Fibroblast of peridontal ligament (primary cell): ENCODE results near the gene MPP7.
"Not testable (repeated sequence)": the region's sequence is repeated elsewhere in the genome, so short reads cannot be mapped to it uniquely, and the experiment has no call there.

ENCODE experiments used
- DNase-seq: peaks from one replicate; pipeline ENCODE4 v3.0.0-alpha.2; 2010; ENCODE audit errors: extremely low read depth

Gene MPP7

DNA sequence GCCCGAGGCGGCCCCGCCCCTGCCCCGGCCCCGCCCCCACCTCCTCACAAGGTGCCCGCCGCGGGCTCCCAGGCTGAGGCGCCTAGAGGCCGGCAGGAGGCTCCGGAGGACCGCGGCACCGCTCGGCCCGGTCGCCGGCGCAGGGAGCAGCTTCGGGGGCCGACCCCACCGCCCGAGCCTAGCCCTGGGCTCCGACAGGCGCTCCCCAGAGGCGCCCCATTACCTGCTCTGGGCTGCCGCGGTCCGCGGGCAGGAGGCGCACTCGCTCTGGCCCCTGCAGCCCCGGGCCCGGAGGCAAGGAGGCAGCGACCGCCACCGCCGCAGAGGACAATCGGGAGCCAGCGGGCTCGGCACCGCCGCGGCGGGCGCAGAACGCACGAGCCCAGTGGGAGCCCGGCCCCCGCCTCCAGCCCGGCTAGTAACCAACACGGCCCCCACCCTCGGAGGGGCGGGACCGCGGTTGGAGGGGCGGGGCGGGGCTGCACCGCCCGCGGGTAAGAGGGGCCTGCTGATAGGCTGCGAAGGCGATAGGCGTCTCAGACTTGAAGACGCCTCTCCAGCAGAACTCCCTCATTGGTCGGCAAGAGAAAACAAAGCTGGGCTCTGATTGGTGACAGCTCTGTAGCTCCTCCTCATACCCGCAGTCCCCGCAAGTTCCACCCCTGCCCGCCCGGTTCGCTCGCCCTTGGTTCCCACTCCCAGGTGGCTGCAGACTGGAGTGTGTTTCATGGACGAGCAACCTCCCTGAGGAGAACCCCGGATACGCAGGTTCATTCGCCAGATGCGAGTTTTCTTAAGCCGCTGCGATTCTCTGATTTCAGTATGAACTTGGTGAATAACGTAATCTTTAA is at the start of gene MPP7:
MPP7 (minus strand) TSS at position 427 of the 851 bp plus-strand sequence. CDS start 64,460 bp downstream, outside the sequence.
- DNase-seq: peak; percentile 97

DNA sequence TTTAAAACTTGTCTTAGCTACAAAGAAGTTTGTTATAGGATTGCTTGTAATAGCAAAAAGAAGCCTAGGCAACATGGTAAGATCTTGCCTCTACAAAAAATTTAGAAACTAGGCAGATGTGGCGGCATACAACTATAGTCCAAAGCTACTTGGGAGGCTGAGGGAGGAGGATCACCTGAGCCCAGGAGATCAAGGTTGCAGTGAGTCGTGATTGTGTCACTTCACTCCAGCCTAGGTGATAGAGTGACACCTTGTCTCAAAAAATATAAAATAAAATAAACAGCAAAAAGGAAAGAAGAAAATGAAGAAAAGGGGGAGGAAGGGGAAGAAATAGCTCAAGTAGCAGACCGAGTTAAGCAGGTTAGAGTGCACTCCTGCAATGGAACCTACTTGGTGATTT is 47.0 kb upstream of the MPP7 start:
- no peak for DNase-seq

DNA sequence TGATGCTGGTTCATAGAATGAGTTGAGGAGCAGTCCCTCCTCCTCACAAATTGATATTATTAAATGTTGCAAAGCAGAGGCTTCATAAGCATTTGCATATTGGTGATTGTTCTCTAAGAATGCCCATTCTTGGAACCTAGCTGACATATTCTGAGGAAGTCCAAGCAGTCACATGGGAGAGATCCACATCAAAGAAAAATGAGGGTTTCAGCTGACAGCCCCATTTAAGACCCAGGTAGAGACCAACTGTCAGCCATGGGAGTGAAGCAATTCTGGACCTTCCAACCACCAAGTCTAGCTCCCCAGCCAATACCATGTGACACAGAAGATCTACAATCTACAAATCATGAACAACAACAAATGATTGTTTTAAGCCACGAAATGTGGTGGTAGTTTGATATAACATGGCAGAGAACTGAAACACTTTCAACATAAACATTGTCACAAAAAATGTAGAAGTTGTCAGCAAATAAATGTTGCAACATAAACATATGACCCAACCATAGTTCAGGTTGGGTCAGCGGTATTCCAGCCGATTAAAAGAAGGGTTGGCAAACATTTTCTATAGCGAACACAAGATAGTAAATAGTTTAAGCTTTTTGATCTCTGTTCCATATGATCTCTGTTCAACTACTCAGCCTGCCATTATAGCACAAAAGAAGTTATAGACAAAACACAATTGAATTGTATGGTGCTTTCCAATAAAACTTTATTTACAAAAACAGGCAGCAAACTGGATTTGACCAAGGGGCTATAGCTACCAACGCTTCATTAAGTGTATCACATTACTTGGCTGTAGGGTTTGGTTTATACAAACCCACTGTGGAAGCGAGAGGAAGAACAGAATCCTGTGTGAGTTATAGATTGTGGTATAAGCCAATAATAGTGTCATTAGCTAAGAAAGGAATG is 41.4 kb upstream of the MPP7 start:
- DNase-seq: no peak

DNA sequence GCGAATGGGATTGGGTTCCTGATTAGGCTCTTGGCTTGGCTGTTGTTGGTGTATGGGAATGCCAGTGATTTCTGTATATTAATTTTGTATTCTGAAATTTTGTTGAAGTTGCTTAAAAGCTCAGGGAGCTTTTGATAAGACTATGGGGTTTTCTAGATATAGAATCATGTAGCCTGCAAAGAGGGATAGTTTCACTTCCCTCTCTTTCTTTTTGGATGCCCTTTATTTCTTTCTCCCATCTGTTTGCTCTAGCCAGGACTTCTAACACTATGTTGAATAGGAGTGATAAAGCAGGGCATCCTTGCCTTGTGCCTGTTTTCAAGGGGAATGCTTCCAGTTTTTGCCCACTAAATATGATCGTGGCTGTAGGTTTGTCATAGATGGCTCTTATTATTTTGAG is 40.4 kb upstream of the MPP7 start:
- no peak for DNase-seq

DNA sequence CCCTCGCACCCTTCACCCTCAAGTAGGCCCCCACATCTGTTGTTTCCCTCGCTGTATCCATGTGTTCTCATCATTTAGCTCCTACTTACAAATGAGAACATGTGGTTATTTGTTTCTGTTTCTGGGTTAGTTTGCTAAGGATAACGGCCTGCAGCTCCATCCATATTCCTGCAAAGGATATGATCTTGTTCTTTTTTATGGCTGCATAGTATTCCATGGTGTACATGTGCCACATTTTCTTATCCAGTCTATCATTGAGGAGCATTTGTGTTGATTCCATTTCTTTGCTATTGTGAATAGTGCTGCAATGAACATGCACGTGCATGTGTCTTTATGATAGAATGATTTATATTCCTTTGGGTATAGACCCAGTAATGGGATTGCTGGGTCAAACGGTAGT is 38.8 kb upstream of the MPP7 start:
- not testable (repeated sequence) for DNase-seq

DNA sequence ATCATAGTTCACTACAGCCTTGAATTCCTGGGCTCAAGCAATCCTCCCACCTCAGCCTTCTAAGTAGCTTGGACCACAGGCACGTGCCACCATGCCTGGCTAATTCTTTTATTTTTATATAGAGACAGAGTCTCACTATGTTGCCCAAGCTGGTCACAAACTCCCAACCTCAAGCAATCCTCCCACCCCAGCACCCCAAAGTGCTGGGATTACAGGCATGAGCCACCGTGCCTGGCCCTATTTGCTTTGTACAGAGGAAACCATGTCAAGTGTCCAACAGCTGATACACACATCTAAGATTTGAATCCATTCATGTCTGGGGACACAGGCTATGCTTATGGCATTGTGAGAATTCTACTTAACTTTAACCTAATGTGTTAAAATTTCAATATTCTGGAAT is 29.9 kb upstream of the MPP7 start:
- DNase-seq: no peak

DNA sequence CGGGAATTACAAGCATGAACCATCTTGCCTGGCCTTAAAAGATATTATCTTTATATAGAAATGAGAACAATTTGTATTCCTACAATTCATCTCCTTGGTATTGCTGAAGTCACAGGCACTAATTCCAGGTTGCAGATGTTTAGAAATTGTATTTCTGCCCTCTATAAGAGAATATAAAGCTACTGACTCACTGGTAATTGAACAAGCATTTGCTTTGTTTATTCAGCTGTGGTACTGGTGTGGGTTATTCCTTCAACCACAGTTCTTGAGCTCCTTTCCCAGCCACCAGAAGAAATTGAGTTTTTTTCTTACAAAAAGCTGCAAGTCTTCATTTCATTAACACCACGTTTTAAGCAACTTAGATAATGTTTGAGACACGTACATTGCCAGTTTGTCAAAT is 29.0 kb upstream of the MPP7 start:
- DNase-seq: peak; percentile 93

DNA sequence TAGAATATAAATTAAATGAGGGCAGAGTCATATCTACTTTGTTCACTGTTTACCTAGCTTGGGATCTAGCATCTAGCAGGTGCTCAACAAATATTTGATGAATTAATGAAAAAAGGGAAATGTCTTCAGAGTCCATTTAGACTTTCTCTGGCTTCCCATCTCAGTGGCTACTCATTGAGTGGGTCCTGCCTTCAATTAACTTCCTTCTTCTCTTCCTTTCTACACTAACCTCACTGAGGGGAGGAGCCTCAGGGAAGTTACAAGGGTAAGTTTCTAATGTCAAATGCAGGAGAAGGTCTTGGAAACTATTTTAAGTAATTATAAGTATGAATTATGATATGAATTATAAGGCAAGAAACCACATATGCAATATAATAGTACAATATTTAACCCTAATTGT is 28.2 kb upstream of the MPP7 start:
- no peak for DNase-seq

DNA sequence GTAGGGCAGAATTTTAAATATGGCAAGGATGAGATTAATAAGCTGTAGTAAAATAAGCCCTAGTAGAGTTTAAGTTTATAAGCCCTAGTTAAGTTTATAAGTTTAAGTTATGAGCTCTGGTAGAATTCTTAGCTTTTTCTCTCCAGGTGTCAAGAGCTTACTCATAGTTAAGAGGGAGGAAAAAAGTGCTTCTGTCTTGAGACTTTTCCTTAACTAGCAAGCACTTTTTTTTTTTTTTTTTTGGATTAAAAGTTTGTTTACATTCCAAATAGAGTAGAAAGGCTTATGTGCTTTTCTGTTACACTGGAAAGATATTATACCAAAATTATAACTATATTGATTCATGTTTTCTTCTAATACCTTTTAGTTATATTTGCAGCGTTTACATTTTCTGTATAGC is 25.5 kb upstream of the MPP7 start:
- peak; percentile 19 for DNase-seq

DNA sequence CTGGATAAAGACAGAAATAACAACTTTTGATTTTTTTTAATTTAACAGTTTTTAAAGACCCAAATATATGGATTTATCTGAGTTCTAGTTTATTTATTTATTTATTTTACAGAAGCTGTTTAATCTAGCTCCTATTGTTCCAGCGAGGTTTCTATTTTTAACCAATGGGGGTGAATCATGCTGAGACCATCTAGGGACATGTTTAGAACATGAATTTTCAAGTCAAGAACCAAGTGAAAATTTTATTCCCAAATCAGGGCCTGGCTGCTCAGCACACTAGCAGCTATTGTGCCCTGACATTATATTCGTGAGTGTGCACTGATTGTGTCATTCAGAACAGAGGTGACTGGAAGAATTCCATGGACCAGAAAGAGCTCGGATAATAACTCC is 24.6 kb upstream of the MPP7 start:
- peak; percentile 38 for DNase-seq

DNA sequence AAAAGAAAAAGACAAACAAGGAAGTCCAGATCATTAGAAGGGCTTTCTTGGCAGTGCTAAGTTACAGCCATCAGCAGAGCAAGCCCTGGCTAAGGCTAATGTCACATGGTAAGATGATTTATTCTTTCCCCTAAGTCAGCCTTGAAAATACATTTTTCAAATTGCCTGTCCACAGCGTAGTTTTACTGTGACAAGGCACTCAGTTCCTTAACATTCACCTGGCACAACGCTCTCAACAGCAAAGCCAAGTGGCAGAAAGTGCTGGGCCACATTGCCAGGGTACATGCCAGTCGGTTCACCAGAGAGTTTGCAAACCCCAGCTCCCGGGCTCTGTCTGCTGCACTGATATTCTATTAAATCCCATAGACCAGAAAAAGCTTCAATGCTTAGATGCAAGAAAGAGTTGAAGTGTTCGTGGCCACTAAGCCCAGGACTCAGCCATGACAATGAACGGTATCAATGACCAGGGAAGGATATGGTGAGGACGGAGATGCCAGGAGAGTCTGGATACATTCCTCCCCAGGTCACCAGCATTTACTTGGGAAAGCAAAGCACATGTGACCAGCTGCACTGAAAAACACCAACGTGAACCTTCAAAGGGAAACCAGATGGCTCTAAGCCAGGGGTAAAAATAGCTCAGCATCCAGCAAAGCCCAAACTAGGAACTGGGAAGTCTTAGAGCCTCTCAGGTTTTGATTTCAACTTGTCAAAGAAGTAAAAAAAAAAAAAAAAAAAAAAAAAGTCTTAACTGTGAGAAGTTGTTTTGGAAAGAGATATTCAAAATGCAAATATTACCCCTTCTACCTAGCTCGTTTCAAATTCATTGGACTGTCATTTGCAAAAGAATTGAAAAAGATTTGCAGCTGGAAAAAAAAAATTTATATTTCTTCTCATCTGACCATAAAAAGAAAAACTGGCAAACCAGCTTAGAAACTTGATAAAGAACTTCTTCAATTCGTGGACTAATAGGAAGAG is 23.9 kb upstream of the MPP7 start:
- DNase-seq: peak; percentile 25

DNA sequence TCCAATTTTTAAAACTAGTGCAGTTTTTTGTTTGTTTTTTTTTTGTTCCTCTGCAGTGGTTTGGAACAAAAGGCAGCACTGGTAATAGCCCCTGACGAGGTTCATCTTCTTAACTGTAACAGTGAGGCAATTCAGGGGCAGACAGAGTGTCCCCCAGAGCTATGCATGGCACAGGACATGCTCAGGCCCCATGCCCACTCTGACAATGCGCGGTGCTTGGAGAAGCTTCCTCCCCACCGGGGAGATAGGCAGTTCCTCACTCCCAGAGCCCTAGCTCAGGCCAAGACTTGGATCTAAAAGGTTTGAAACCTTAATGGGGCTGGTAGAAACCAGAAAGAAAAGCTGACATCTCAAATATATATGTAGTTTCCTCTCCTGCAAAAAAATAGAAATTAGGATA is 17.9 kb upstream of the MPP7 start:
- no peak for DNase-seq

DNA sequence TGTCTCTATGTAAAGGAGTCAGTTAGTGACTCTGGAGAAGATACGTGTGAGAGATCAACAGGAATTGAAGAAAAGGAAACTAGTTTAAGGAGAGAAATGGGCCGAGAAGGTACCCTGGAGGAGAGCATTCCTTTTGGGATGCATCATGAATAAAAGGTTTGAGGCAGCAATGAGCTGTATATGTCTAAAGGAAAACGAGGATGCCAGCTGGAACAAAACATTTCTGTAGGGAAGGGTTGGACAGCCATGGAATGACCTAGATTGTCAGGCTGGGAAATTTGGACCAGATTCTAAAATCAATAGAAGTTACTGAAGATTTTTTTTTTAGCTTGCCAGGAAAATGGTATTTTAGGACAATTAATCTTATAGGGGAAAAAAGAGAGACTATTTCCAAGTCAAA is 17.2 kb upstream of the MPP7 start:
- DNase-seq: no peak

DNA sequence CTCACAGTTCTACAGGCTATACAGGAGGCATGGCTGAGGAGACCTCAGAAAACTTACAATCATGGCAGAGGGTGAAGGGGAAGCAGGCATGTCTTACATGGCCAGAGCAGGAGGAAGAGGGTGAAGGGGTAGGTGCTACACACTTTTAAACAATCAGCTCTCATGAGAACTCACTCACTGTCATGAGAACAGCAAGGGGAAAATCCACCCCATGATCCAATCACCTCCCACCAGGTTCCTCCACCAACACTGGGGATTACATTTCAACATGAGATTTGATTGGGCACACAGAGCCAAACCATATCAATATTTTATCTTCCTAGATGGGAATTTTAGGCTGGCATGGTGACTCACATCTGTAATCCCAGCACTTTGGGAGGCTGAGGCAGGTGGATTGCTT is 16.2 kb upstream of the MPP7 start:
- DNase-seq: not testable (repeated sequence)

DNA sequence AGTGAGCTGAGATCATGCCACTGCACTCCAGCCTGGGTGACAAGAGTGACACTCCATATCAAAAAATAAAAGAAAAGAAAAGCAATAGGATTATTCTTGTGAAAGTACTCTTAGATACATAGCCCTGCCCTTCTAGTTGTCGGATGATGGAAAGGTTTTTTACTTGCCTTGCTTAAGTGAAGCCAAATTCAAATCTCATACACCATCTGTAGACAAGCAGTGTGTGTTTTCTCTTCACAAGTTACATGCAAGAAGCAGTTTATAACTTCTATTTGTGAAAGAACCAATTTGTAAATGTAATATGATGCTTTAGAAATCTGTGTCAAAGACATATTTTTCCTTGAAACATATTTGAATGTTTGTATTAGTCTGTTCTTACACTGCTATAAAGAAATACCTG is 15.8 kb upstream of the MPP7 start:
- DNase-seq: no peak

DNA sequence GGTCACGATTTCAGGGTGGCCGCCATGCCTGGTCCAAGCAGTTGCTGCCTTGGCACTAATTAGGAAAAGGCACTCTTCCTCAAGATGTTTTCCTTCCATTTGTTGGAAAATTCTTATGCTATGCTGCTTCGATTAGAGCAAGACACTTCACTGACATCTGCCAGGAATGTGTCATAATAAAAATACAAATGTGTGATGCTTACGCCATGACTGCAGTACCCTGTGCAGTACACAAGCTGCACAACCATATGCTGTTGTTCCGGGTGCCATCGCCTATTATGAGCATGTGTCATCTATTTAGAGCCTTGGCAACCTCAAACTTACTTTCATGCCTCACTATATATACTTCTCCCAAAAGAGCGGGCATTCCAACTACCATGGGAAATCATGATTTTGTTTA is 14.9 kb upstream of the MPP7 start:
- DNase-seq: no peak

DNA sequence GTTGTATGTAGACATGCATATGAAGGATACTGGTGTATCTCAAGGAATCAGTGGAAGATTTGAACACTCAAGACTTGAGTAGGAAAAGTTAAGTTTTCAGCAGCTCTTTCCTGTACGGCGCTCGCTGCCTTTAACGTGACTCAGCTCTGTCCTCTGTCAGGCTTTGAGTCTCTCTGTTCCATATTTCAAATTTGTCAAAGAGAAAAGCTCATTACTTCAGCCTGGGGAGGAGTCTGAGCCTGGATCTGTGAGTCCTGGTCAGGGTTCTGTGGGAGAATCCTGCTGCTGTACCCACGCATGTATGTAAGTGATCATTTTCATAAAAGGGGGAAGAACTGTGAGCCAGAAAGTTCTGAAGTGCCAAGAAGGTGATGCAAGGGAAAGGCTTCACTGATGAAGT is 13.8 kb upstream of the MPP7 start:
- DNase-seq: no peak

DNA sequence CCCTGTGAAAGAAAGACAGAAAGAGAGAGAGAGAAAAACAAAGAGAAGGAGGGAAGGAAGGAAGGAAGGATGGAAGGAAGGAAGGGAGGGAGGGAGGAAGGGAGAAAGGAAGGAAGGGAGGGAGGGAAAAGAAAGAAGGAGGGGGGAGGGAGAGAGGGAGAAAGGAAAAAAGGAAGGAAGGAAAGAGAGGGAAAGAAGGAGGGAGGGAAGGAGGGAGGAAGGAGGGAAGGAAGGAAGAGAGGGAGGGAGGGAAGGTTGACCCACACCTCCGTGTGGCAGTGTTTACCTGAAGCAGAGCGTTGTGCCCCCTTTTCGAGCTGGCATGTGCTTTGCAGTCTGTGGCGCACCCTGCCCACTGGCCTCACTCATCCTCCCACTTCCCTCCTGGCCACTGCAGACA is 12.3 kb upstream of the MPP7 start:
- no peak for DNase-seq

DNA sequence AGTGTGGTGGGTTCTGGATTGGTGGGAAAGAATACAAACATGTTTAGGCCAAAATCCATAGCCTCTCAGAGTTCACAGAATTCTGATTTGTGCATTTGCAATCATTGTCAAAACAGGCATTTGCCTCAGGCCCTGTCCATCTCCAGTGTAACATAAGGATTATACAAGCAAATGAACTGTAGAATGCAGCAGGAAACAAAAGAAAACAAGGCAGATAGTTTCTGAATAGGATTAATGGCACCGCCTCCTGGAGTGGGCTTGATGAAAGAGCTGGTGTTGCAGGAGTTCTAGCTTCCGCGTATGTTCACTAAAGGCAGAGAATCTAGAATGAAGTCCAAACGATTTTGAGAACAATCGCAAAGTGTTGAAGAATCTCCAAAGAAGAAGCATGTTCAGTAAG is 11.3 kb upstream of the MPP7 start:
- DNase-seq: no peak

DNA sequence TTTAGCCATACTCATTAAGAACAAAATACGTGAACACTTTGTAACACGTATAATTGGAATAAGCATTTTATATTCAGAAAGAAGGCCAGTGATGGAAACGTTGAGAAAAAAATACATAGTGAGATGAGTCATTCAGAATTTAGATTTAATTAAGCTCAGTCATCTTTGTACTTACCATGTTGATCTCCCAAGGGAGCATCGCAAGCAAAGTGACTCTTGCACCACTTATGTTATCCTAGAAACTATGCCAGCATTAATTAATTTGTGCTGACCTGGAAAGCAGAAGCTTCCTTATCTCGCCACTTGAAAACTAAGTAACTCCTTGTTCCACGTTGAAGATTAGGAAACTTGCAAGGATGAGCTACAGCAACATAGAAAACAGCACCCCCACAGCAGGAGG is 9.7 kb upstream of the MPP7 start:
- no peak for DNase-seq

DNA sequence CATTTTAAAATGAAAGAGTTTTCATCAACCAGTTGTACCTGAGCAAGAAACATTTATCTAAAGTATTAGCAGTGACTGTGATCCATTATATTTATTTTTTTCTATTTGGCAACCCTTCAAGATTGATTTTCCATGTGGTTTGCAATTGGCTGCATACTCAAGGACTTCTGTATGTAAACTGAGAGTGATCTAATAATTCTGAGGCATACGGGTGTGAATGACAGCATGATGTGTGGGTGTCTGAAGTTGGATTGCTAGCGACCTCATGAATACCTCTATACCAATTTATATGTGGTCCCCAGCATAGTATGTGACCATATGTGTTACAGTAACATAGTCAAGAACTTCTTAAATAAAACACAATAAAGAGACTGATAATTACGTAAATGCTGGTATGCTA is 8.2 kb upstream of the MPP7 start:
- DNase-seq: no peak

DNA sequence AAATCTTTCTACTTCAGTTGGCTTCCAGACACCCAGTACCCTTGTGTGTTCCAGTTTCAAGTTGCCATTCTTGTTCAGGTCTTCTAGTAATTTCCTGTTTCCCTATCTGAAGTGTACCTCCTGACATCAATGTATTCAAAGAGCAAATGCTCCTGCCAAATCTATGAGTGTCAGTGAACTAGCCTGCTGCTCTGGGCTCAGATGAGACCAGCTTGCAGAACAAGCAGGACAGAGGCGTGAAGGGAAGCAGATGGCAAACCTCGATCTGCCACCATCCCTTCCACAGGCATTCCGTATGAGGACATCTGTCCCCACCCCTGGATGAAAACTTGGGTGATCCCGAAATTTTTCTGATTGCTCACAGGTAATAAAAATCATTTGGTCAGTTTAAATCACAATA is 4.4 kb upstream of the MPP7 start:
- DNase-seq: no peak
